ENCODE results near the gene GRAP2. TPM values are rescaled to one million over a fixed set of nuclear protein-coding genes. Genes with fewer than 3 reads are reported as not detected.

Gene GRAP2
- total and polyA plus RNA-seq, 11 donors = 0.24 to 5.0 (median 0.85) TPM; not detected in 1

- no peaks in the 10 kb centered on the region for H3K9me3 ChIP-seq
- ATAC-seq (no peak), DNase-seq (no peak)
- TF ChIP-seq CTCF (IDR thresholded peaks at IDR 0.05) = no peak
- TF ChIP-seq POLR2A (IDR thresholded peaks at IDR 0.05) = no peak
- H3K4me1 ChIP-seq = no peaks in the 10 kb centered on the region
- intact Hi-C loops (cut with DNase I) = no loop called here
- no peak overlapping the region for H3K27ac ChIP-seq
- 65 to 68% (median 67%) methylated on average over 9 of the region's 9 CpGs for WGBS, 4 donors
- no peak overlapping the region for H3K4me3 ChIP-seq
- H3K27me3 ChIP-seq = peaks cover 0 to 20% (median 3%) of the 10 kb centered on the region in 9 donors
- H3K36me3 ChIP-seq = no peaks in the 10 kb centered on the region
Measured at GRCh38 chr22:39940757-39941305, 39.9 kb downstream of the GRAP2 start.

- intact Hi-C loops (cut with DNase I) = no loop called here
- H3K27me3 ChIP-seq = peaks cover 0 to 20% (median 3%) of the 10 kb centered on the region in 9 donors
- H3K4me3 ChIP-seq = no peak overlapping the region
- no peak for DNase-seq
- 91 to 97% (median 92%) methylated on average over 2 of the region's 2 CpGs for WGBS, 4 donors
- TF ChIP-seq POLR2A (IDR thresholded peaks at IDR 0.05) (no peak), CTCF (IDR thresholded peaks at IDR 0.05) (no peak)
- no peaks in the 10 kb centered on the region for H3K9me3 ChIP-seq
- no peak overlapping the region for H3K27ac ChIP-seq
- H3K4me1 ChIP-seq = peaks cover 0 to 3% (median 0%) of the 10 kb centered on the region in 12 donors
- no peak for ATAC-seq
- no peaks in the 10 kb centered on the region for H3K36me3 ChIP-seq
Measured at GRCh38 chr22:39941601-39942000, 40.7 kb downstream of the GRAP2 start.

GRCh38 chr22:39942439-39943230, 41.8 kb downstream of the GRAP2 start:
- no peak overlapping the region for H3K4me3 ChIP-seq
- peaks cover 0 to 7% (median 0%) of the 10 kb centered on the region in 12 donors for H3K4me1 ChIP-seq
- H3K9me3 ChIP-seq = no peaks in the 10 kb centered on the region
- no peak for ATAC-seq
- no peak for DNase-seq
- no peak overlapping the region for H3K27ac ChIP-seq
- WGBS, 4 donors = 88% methylated on average over 8 of the region's 8 CpGs
- no peaks in the 10 kb centered on the region for H3K36me3 ChIP-seq
- H3K27me3 ChIP-seq = peaks cover 0 to 20% (median 0%) of the 10 kb centered on the region in 9 donors
- TF ChIP-seq POLR2A (IDR thresholded peaks at IDR 0.05) (no peak), CTCF (IDR thresholded peaks at IDR 0.05) (no peak)
- intact Hi-C loops (cut with DNase I) = no loop called here

DNA sequence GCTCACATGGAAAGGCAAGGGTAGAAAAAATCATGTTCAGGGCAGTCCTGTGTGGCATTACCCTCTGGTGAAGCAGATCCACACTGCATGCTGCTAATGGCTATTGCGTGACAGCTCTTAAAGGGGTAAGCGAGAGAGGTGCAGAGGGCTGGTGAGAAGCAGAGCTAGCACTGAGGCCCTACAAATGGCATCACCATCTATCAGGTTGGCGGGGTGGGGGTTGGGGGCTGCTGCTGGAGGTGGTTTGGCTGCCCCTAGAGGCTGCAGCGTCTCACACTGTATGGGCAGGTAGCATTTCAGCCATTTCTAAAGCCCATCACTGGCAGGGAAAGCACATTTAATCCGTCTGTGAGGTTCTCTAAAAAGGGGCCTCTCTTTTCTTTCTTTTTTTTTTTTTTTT, 42.5 kb downstream of the GRAP2 start:
- no peaks in the 10 kb centered on the region for H3K9me3 ChIP-seq
- TF ChIP-seq POLR2A (IDR thresholded peaks at IDR 0.05) = no peak
- TF ChIP-seq CTCF (IDR thresholded peaks at IDR 0.05) = no peak
- WGBS, 4 donors = 64 to 72% (median 68%) methylated on average over 5 of the region's 5 CpGs
- no peaks in the 10 kb centered on the region for H3K36me3 ChIP-seq
- H3K27me3 ChIP-seq = peaks cover 0 to 16% (median 0%) of the 10 kb centered on the region in 9 donors
- DNase-seq = no peak
- no peak overlapping the region for H3K4me3 ChIP-seq
- intact Hi-C loops (cut with DNase I) = no loop called here
- no peak for ATAC-seq
- peaks cover 0 to 7% (median 0%) of the 10 kb centered on the region in 12 donors for H3K4me1 ChIP-seq
- no peak overlapping the region for H3K27ac ChIP-seq
